SK-N-SH treated with all-trans-retinoic acid at 6 μM for 48 hours (cell line): ENCODE measurements around the gene INPP5E.

Source experiments
- ATAC-seq: fragments of 200-7000 bp; cut with Tn5 transposase; 3 replicates; pipeline ENCODE4 v1.9.1; 2020; ENCODE audit warnings: mild to moderate bottlenecking, moderate library complexity
- ARNTL ChIP-seq: fragments of 450-650 bp; formaldehyde crosslinking; IDR thresholded peaks from 2 replicates; pipeline ENCODE4 v1.5.0; 2020; ENCODE audit warnings: low read depth, mild to moderate bottlenecking, moderate library complexity, borderline replicate concordance
- BACH2 ChIP-seq: fragments of 250-450 bp; sonication (Bioruptor Pico); IDR thresholded peaks from 2 replicates; pipeline ENCODE4 v1.9.0; 2021; ENCODE audit warnings: mild to moderate bottlenecking, borderline replicate concordance
- CSDC2 ChIP-seq: fragments of 250-450 bp; sonication (Bioruptor Pico); IDR thresholded peaks from 2 replicates; pipeline ENCODE4 v1.5.0; 2020; ENCODE audit warnings: mild to moderate bottlenecking, moderate library complexity
- CSRNP3 ChIP-seq: fragments of 250-450 bp; sonication (Bioruptor Pico); IDR thresholded peaks from 2 replicates; pipeline ENCODE4 v1.5.1; 2021; ENCODE audit warnings: mild to moderate bottlenecking, moderate library complexity
- ESRRG ChIP-seq: fragments of 250-450 bp; sonication (Bioruptor Pico); IDR thresholded peaks from 2 replicates; pipeline ENCODE4 v1.6.1; 2021; ENCODE audit warnings: mild to moderate bottlenecking
- GLIS3 ChIP-seq: fragments of 250-450 bp; sonication (Bioruptor Pico); IDR thresholded peaks from 2 replicates; pipeline ENCODE4 v1.5.0; 2020; ENCODE audit warnings: mild to moderate bottlenecking, moderate library complexity
- ISL1 ChIP-seq: fragments of 250-450 bp; sonication (Bioruptor Pico); IDR thresholded peaks from 2 replicates; pipeline ENCODE4 v2.1.2; 2022; ENCODE audit warnings: mild to moderate bottlenecking, moderate library complexity
- OSR1 ChIP-seq: fragments of 250-450 bp; sonication (Bioruptor Pico); IDR thresholded peaks from 2 replicates; pipeline ENCODE4 v1.8.0; 2022; ENCODE audit warnings: moderate library complexity, mild to moderate bottlenecking, inconsistent platforms
- PATZ1 ChIP-seq: fragments of 250-450 bp; sonication (Bioruptor Pico); IDR thresholded peaks from 2 replicates; pipeline ENCODE4 v1.8.0; 2020; ENCODE audit warnings: mild to moderate bottlenecking, moderate library complexity, borderline replicate concordance
- POU6F1 ChIP-seq: fragments of 250-450 bp; sonication (Bioruptor Pico); IDR thresholded peaks from 2 replicates; pipeline ENCODE4 v1.8.0; 2021; ENCODE audit warnings: low read depth, mild to moderate bottlenecking, moderate library complexity, borderline replicate concordance
- PPARA ChIP-seq: fragments of 250-450 bp; sonication (Bioruptor Pico); IDR thresholded peaks from 2 replicates; pipeline ENCODE4 v1.5.0; 2020; ENCODE audit warnings: mild to moderate bottlenecking, borderline replicate concordance
- RARB ChIP-seq: fragments of 250-450 bp; sonication (Bioruptor Pico); IDR thresholded peaks from 2 replicates; pipeline ENCODE4 v1.8.0; 2021; ENCODE audit warnings: mild to moderate bottlenecking, moderate library complexity
- SNAI2 ChIP-seq: fragments of 250-450 bp; sonication (Bioruptor Pico); IDR thresholded peaks from 2 replicates; pipeline ENCODE4 v1.5.0; 2020; ENCODE audit warnings: mild to moderate bottlenecking, moderate library complexity
- TCF4 ChIP-seq: fragments of 250-450 bp; sonication (Bioruptor Pico); IDR thresholded peaks from 2 replicates; pipeline ENCODE4 v1.8.0; 2021; ENCODE audit warnings: mild to moderate bottlenecking, moderate library complexity, borderline replicate concordance
- TOX ChIP-seq: fragments of 250-450 bp; sonication (Bioruptor Pico); IDR thresholded peaks from 2 replicates; pipeline ENCODE4 v1.8.0; 2021; ENCODE audit warnings: mild to moderate bottlenecking, moderate library complexity, borderline replicate concordance
- ZC3H10 ChIP-seq: fragments of 250-450 bp; sonication (Bioruptor Pico); IDR thresholded peaks from 2 replicates; pipeline ENCODE4 v1.5.1; 2021; ENCODE audit warnings: mild to moderate bottlenecking, moderate library complexity
- ZFP3 ChIP-seq: fragments of 250-450 bp; sonication (Bioruptor Pico); IDR thresholded peaks from 2 replicates; pipeline ENCODE4 v1.5.0; 2020; ENCODE audit warnings: mild to moderate bottlenecking, moderate library complexity
- ZFP30 ChIP-seq: fragments of 450-650 bp; formaldehyde crosslinking; IDR thresholded peaks from 2 replicates; pipeline ENCODE4 v1.5.0; 2022; ENCODE audit warnings: mild to moderate bottlenecking, moderate library complexity
- ZNF565 ChIP-seq: fragments of 450-650 bp; formaldehyde crosslinking; conservative IDR thresholded peaks from 2 replicates; pipeline ENCODE4 v1.5.0; 2020; ENCODE audit warnings: low read depth, mild to moderate bottlenecking, moderate library complexity
- ZNF70 ChIP-seq: fragments of 450-650 bp; formaldehyde crosslinking; IDR thresholded peaks from 2 replicates; pipeline ENCODE4 v1.5.0; 2020; ENCODE audit warnings: mild to moderate bottlenecking, moderate library complexity
- ZNF8 ChIP-seq: fragments of 450-650 bp; formaldehyde crosslinking; IDR thresholded peaks from 2 replicates; pipeline ENCODE4 v1.5.0; 2020; ENCODE audit warnings: mild to moderate bottlenecking, moderate library complexity
- TF ChIP-seq, protein P1 (sequence below): fragments of 250-450 bp; sonication (Bioruptor Pico); IDR thresholded peaks from 2 replicates; pipeline ENCODE4 v1.5.1; 2020; ENCODE audit warnings: low read depth, mild to moderate bottlenecking, moderate library complexity

Gene INPP5E

DNA sequence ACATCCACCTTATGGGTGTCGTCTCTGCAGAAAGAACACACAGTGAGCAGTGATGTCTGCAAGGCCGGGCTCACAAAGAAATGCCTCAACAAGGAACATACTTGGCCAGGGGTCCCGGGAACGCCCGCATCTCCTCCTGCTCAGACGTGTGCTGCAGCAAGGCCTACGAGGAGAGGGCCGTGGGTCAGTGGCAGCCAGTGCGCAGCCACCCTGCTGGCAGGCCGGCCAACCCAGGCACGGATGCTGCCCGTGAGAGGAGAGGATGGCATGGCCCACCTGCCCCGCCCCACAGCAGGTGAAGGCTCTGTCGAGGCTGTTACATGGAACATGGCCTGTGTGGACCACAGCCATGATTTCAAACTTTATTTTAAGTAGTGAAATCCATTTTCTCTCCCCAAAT lies 23.9 kb upstream of the INPP5E start:
- no peak for ATAC-seq
- TF ChIP-seq PATZ1 (no peak), CSDC2 (CRISPR knock-in tag) (no peak), TOX (no peak), CSRNP3 (CRISPR knock-in tag) (no peak), RARB (no peak), ZNF8 (CRISPR knock-in tag) (no peak), ZNF565 (CRISPR knock-in tag) (no peak), TCF4 (CRISPR knock-in tag) (no peak)

DNA sequence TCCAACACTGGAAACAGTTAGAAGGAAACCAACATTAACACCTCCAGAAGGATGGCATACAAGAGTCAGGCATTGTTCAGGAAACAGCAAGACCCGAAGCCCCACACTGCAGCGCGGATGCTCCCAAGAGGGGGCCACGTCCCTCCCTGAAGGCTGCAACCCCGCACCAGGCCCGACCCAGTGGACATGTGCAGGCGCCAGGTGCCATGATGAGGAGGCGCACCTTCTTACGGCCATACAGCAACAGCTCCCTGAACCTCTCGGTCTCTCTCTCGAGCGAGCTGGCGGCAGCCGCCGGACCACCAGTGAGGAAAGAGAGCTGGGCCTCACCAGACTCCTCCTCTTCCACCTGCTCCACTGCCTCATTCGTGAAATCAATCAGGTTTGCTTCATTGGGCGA lies 23.0 kb upstream of the INPP5E start:
- TF ChIP-seq CSDC2 (CRISPR knock-in tag) (no peak), CSRNP3 (CRISPR knock-in tag) (no peak), ESRRG (CRISPR knock-in tag) (no peak), TOX (no peak), ZNF8 (CRISPR knock-in tag) (no peak), ZFP3 (no peak), PATZ1 (no peak), BACH2 (CRISPR knock-in tag) (no peak), ZC3H10 (CRISPR knock-in tag) (no peak), PPARA (CRISPR knock-in tag) (no peak), SNAI2 (no peak), GLIS3 (no peak), ZNF70 (CRISPR knock-in tag) (no peak), OSR1 (no peak), ISL1 (CRISPR knock-in tag) (no peak), ZFP30 (CRISPR knock-in tag) (no peak), ZNF565 (CRISPR knock-in tag) (no peak), RARB (no peak)
- no peak for ATAC-seq

GRCh38 chr9:136460772-136461325 lies 21.2 kb upstream of the INPP5E start:
- TF ChIP-seq BACH2 (CRISPR knock-in tag) = no peak
- TF ChIP-seq PPARA (CRISPR knock-in tag) = no peak
- TF ChIP-seq, protein P1, sequence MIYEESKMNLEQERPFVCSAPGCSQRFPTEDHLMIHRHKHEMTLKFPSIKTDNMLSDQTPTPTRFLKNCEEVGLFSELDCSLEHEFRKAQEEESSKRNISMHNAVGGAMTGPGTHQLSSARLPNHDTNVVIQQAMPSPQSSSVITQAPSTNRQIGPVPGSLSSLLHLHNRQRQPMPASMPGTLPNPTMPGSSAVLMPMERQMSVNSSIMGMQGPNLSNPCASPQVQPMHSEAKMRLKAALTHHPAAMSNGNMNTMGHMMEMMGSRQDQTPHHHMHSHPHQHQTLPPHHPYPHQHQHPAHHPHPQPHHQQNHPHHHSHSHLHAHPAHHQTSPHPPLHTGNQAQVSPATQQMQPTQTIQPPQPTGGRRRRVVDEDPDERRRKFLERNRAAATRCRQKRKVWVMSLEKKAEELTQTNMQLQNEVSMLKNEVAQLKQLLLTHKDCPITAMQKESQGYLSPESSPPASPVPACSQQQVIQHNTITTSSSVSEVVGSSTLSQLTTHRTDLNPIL = no peak
- TF ChIP-seq ISL1 (CRISPR knock-in tag) = no peak
- ATAC-seq = no peak

DNA sequence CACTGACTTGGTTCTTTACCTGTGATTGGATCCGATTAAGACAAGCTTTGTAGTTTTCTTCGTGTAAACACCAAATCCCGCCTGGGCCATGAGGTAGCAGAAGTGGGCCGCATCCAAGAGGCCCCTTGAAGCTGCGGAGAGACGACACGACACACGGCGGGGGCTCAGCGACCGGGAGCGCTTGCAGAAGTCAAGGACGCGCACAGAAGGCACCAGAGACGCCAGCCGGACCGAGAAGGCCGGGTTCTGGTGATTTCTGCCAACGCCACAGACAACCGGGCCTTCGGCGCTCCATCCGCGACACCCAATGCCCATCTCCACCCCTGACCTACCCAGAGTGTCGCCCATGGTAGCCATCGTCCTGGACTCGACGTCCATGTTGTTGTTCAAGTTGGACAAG lies 19.8 kb upstream of the INPP5E start:
- ATAC-seq = no peak

More for the DNA sequence above, 19.8 kb upstream of the INPP5E start:
- TF ChIP-seq ZC3H10 (CRISPR knock-in tag) = no peak
- TF ChIP-seq ARNTL (CRISPR knock-in tag) = no peak
- TF ChIP-seq, protein P1 = no peak
- TF ChIP-seq BACH2 (CRISPR knock-in tag) = no peak
- TF ChIP-seq ESRRG (CRISPR knock-in tag) = no peak
- no peak for TF ChIP-seq POU6F1 (CRISPR knock-in tag)
- TF ChIP-seq TCF4 (CRISPR knock-in tag) = no peak
- no peak for TF ChIP-seq CSRNP3 (CRISPR knock-in tag)
- no peak for TF ChIP-seq ZNF565 (CRISPR knock-in tag)
- no peak for TF ChIP-seq OSR1
- no peak for TF ChIP-seq ZFP30 (CRISPR knock-in tag)
- no peak for TF ChIP-seq TOX
- TF ChIP-seq RARB = no peak
- TF ChIP-seq CSDC2 (CRISPR knock-in tag) = no peak
- no peak for TF ChIP-seq GLIS3
- TF ChIP-seq SNAI2 = no peak
- TF ChIP-seq, all 23 proteins: peak for 0
